K562 (cell line): Measurements from ENCODE around the gene B3GNT4.
A peak's percentile ranks its signal among the peaks of the same experiment; 100 is the strongest.

ENCODE experiments used
- CTCF ChIP-seq, 3 experiments: IDR thresholded peaks in 2 of 3; conservative IDR thresholded peaks in 1 of 3; 2 replicates each; pipeline ENCODE4 v1.5.1; 2011 to 2012; ENCODE audit warnings: low read length in 3 of 3, mild to moderate bottlenecking in 3 of 3, control low read depth in 2 of 3, improper control_type of control experiment in 1 of 3, inconsistent platforms in 1 of 3, low read depth in 1 of 3, mixed read lengths in 1 of 3, moderate library complexity in 1 of 3; ENCODE audit not compliant: insufficient read depth in 2 of 3
- FOXP4 ChIP-seq: sonication (generic); formaldehyde crosslinking; IDR thresholded peaks from 2 replicates; pipeline ENCODE4 v1.8.0; 2022; ENCODE audit warnings: mild to moderate bottlenecking, missing genetic modification reagents, borderline replicate concordance
- HEY1 ChIP-seq: fragments of 250-450 bp; sonication (Bioruptor Pico); IDR thresholded peaks from 2 replicates; pipeline ENCODE4 v1.5.0; 2020; ENCODE audit warnings: mild to moderate bottlenecking, moderate library complexity, borderline replicate concordance
- LCOR ChIP-seq: sonication (generic); formaldehyde crosslinking; IDR thresholded peaks from 2 replicates; pipeline ENCODE4 v1.8.0; 2022; ENCODE audit warnings: mild to moderate bottlenecking, missing genetic modification reagents
- MAZ ChIP-seq, 2 experiments: fragments of 450-650 bp in 1 of 2; sonication (generic) in 1 of 2; formaldehyde crosslinking; IDR thresholded peaks in 1 of 2; conservative IDR thresholded peaks in 1 of 2; 2 replicates each; pipeline versions ENCODE4 v1.4.0 to v1.5.0; 2020; ENCODE audit warnings: mild to moderate bottlenecking in 1 of 2, missing genetic modification reagents in 1 of 2
- SP2 ChIP-seq: IDR thresholded peaks from 2 replicates; pipeline ENCODE4 v1.6.1; 2011; ENCODE audit warnings: mild to moderate bottlenecking, low read depth, low read length, moderate library complexity; ENCODE audit not compliant: poor library complexity, severe bottlenecking; ENCODE audit errors: extremely low read depth
- SRSF9 ChIP-seq: fragments of 200-400 bp; formaldehyde crosslinking; IDR thresholded peaks from 2 replicates; pipeline ENCODE4 v1.6.1; 2017; ENCODE audit warnings: low read depth, low read length, borderline replicate concordance
- ZBTB2 ChIP-seq: fragments of 450-650 bp; IDR thresholded peaks from 2 replicates; pipeline ENCODE4 v1.6.1; 2016; ENCODE audit warnings: antibody characterized with exemption
- ZNF121 ChIP-seq: sonication (generic); formaldehyde crosslinking; conservative IDR thresholded peaks from 2 replicates; pipeline ENCODE4 v1.8.0; 2022; ENCODE audit warnings: missing genetic modification reagents
- ZNF24 ChIP-seq: fragments of 450-650 bp; IDR thresholded peaks from 2 replicates; pipeline ENCODE4 v1.6.1; 2016
- ZNF512 ChIP-seq: IDR thresholded peaks from 2 replicates; pipeline ENCODE4 v1.6.1; 2016; ENCODE audit warnings: missing genetic modification characterization, missing compliant biosample characterization
- ZNF639 ChIP-seq, 2 experiments: fragments of 200-800 bp in 1 of 2; sonication (Bioruptor generic) in 1 of 2; sonication (generic) in 1 of 2; formaldehyde crosslinking in 1 of 2; IDR thresholded peaks in 1 of 2; conservative IDR thresholded peaks in 1 of 2; 2 replicates each; pipeline versions ENCODE4 v1.5.0 to v1.6.1; 2016 to 2020; ENCODE audit warnings: missing compliant biosample characterization in 1 of 2, missing genetic modification characterization in 1 of 2, missing genetic modification reagents in 1 of 2
- ZNF695 ChIP-seq: fragments of 450-650 bp; formaldehyde crosslinking; IDR thresholded peaks from 2 replicates; pipeline ENCODE4 v1.4.0; 2020; ENCODE audit warnings: mild to moderate bottlenecking, moderate library complexity

GRCh38 chr12:122190842-122191668 lies 12.5 kb upstream of the B3GNT4 start:
- 0 out of 4 replicates have a peak, but pooled peaks of 1 of the 2 experiments have one; percentile 27 for TF ChIP-seq MAZ (CRISPR knock-in tag; conservative IDR thresholded peaks at IDR 0.05 in 1 of 2, IDR thresholded peaks at IDR 0.05 in 1 of 2)
- no peak for TF ChIP-seq SP2
- no peak for TF ChIP-seq ZNF639 (CRISPR knock-in tag; conservative IDR thresholded peaks at IDR 0.05 in 1 of 2, IDR thresholded peaks at IDR 0.05 in 1 of 2)
- TF ChIP-seq ZNF121, result no peak
- TF ChIP-seq SRSF9, result no peak
- TF ChIP-seq HEY1 (CRISPR knock-in tag), result no peak
- TF ChIP-seq LCOR (CRISPR knock-in tag), result no peak
- TF ChIP-seq ZNF695, result no peak
- no peak for TF ChIP-seq ZNF24
- no peak for TF ChIP-seq ZNF512 (tag)
- no peak for TF ChIP-seq FOXP4
- no peak for TF ChIP-seq ZBTB2
- peak; percentile 91 to 95 (median 93) for TF ChIP-seq CTCF (IDR thresholded peaks at IDR 0.05 in 2 of 3, conservative IDR thresholded peaks at IDR 0.05 in 1 of 3; ENCODE audit: insufficient read depth in 2 of 3, low read depth in 1 of 3, low read length in 3 of 3)
